Adrenal gland (tissue), 12 donors: ENCODE measurements around the gene NHS. TPM values are rescaled to one million over a fixed set of nuclear protein-coding genes. Genes with fewer than 3 reads are reported as not detected.

Experiments used
- DNase-seq, 7 donors: peaks; one replicate each; pipeline ENCODE4 v3.0.0-alpha.2; 2019 to 2020
- H3K27ac ChIP-seq, 5 donors: fragments of 200-600 bp; sonication (generic) in 4 of 5; 1 replicate in 3 of 5; 2 replicates in 2 of 5; pipeline versions ENCODE4 v1.5.1 to v1.8.0; 2016 to 2020; ENCODE audit warnings: mild to moderate bottlenecking in 1 of 5
- H3K27me3 ChIP-seq: fragments of 200-600 bp; 2 replicates; pipeline ENCODE4 v1.8.0; 2021
- H3K36me3 ChIP-seq, 2 donors: fragments of 200-600 bp; replicated peaks in 1 of 2; 1 replicate in 1 of 2; 2 replicates in 1 of 2; pipeline versions ENCODE4 v1.5.1 to v1.8.0; 2018 to 2022
- H3K4me1 ChIP-seq, 2 donors: fragments of 200-600 bp; replicated peaks in 1 of 2; 1 replicate in 1 of 2; 2 replicates in 1 of 2; pipeline versions ENCODE4 v1.5.1 to v1.8.0; 2018 to 2021
- H3K4me3 ChIP-seq, 4 donors: fragments of 200-600 bp; sonication (generic) in 3 of 4; one replicate each; pipeline ENCODE4 v1.5.1; 2016 to 2018
- H3K9me3 ChIP-seq, 3 donors: fragments of 200-600 bp; sonication (generic) in 1 of 3; replicated peaks in 1 of 3; 1 replicate in 2 of 3; 2 replicates in 1 of 3; pipeline versions ENCODE4 v1.5.1 to v1.8.0; 2016 to 2021
- POLR2A ChIP-seq, 2 donors: fragments of 450-650 bp; IDR thresholded peaks; one replicate each; pipeline ENCODE4 v1.6.1; 2017; ENCODE audit warnings: antibody characterized with exemption in 2 of 2, mild to moderate bottlenecking in 2 of 2, moderate library complexity in 1 of 2
- WGBS, 4 donors: extraction: QIAGEN DNeasy Blood & Tissue Kit in 2 of 4; methylation state at CpG; one replicate each; pipeline versions ENCODE4 v1.1.5 to v1.1.7; 2013 to 2017; 5-methylcytosine and 5-hydroxymethylcytosine counted together
- intact Hi-C, 2 donors: fragments of 100-400 bp; cut with DNase I; formaldehyde crosslinking; loops; one replicate each; pipeline versions ENCODE4 v1.14.1 to v1.15.0; 2022 to 2023
- polyA plus RNA-seq, 3 donors: library from polyadenylated mRNA; stranded (reverse); fragments of 200-250 nt in 2 of 3; fragments of 350-450 nt in 1 of 3; fragmentation: Illumina TruSeq in 1 of 3; extraction: RNeasy Lipid Tissue Mini Kit (QIAGEN cat#74804) in 1 of 3; gene quantifications; one replicate each; pipeline ENCODE4 v1.2.3, GENCODE V29; 2013 to 2014
- total RNA-seq, 9 donors: library from RNA; depleted of rRNA in 4 of 9; stranded (reverse); fragments of >200 nt in 4 of 9; fragments of 120-200 nt in 1 of 9; fragmentation: NEBNext Ultra II Directional in 1 of 9; extraction: Animal tissue kit (Norgen Biotek cat#: 25700) in 1 of 9; gene quantifications; one replicate each; pipeline versions ENCODE4 v1.1.0 to v1.2.4, GENCODE V29; 2013 to 2023
- TF ChIP-seq, protein P1 (sequence below), 6 experiments: fragments of 450-650 bp in 4 of 6; fragments of 200-600 bp in 2 of 6; sonication (generic) in 1 of 6; IDR thresholded peaks; 1 replicate in 5 of 6; 2 replicates in 1 of 6; pipeline versions ENCODE4 v1.5.1 to v1.8.0; 2016 to 2021; ENCODE audit warnings: antibody characterized with exemption in 6 of 6, mild to moderate bottlenecking in 2 of 6, moderate library complexity in 1 of 6
- donor health status: healthy with polysubstance abuse.
- donor health status: Bipolar disorder and iron deficiency.
- donor health status: DM: yes; HTN: yes; CAD: no.
- donor health status: DM: no; HTN: no; CAD: no.
- donor health status: DM: no; HTN: no; CAD: no.
- donor health status: DM: yes; HTN: yes; CAD: no.

NHS gene
- total and polyA plus RNA-seq, 12 donors = 4.4 to 12.5 (median 6.8) TPM

DNA sequence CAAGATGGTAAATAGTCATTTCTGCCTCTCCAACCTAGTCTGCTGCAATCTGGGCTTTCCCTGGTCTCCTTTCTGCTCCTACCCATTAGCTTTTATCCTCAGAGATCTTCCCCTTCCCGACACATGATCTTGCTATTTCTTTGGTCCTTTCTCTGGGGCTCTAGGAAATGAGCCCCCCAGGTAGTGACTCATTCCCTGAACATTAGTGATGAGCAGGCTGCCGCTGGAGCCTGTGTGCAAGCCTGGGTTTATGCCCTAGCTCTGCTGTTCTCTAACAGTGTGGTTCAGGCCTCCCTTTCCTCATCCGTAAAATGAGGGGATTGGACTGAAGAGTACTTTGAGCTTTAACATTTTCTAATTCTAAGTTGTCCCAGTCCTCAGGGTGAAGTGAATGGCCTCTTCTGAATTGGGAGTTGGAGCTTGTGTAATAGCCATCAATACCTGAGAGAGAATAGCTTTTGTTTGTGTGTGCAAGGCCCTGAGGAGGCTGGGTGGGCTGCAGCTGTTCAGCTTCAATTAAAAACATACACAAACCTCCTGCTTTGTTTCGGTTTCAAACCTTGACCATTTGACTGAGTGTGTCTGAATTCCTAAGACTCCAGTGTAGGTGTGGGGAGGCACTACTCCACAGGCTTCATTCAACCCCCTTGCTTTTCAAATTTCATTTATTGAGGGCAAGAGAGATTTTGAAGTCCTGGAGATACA, 246.7 kb downstream of the NHS start:
- intact Hi-C loops = no loop called here
- Histone ChIP-seq H3K36me3 (no peaks in the 10 kb centered on the region), H3K27me3 (no peaks in the 10 kb centered on the region), H3K9me3 (no peaks in the 10 kb centered on the region), H3K27ac (no peak overlapping the region), H3K4me3 (no peak overlapping the region), H3K4me1 (no peaks in the 10 kb centered on the region)
- 69 to 85% (median 75%) methylated on average over 2 to 4 of the region's 4 CpGs for whole genome bisulfite sequencing, 4 donors
- no peak for TF ChIP-seq POLR2A (IDR thresholded peaks at IDR 0.05)
- TF ChIP-seq, protein P1, sequence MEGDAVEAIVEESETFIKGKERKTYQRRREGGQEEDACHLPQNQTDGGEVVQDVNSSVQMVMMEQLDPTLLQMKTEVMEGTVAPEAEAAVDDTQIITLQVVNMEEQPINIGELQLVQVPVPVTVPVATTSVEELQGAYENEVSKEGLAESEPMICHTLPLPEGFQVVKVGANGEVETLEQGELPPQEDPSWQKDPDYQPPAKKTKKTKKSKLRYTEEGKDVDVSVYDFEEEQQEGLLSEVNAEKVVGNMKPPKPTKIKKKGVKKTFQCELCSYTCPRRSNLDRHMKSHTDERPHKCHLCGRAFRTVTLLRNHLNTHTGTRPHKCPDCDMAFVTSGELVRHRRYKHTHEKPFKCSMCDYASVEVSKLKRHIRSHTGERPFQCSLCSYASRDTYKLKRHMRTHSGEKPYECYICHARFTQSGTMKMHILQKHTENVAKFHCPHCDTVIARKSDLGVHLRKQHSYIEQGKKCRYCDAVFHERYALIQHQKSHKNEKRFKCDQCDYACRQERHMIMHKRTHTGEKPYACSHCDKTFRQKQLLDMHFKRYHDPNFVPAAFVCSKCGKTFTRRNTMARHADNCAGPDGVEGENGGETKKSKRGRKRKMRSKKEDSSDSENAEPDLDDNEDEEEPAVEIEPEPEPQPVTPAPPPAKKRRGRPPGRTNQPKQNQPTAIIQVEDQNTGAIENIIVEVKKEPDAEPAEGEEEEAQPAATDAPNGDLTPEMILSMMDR (IDR thresholded peaks at IDR 0.05) = no peak
- DNase-seq = no peak

DNA sequence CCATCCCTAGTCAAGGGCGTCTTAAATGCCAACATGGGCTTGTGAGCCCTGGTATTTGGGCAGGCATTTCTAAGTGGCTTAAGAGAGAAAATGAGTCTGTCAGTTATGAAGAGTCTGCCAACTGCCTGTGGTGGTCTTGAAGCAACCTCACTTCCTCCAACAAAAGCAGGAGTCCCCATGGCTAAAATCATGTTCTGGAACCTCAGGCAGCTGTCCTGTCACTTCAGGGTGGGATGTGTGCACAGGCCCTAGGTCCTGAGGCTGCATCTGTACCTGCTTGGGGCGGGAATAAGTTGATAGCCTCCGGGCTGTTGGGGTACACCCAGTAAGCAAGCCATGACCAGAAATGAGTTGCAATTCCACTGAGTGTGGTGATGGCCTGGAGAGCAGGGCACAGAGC, 247.3 kb downstream of the NHS start:
- no peak overlapping the region for H3K4me3 ChIP-seq
- 60 to 97% (median 81%) methylated on average over 1 to 3 of the region's 3 CpGs for WGBS, 4 donors
- H3K9me3 ChIP-seq = no peaks in the 10 kb centered on the region
- TF ChIP-seq POLR2A (IDR thresholded peaks at IDR 0.05) = no peak
- TF ChIP-seq, protein P1 (IDR thresholded peaks at IDR 0.05) = no peak
- no peak for DNase-seq
- H3K4me1 ChIP-seq = no peaks in the 10 kb centered on the region
- H3K27me3 ChIP-seq = no peaks in the 10 kb centered on the region
- no peaks in the 10 kb centered on the region for H3K36me3 ChIP-seq
- H3K27ac ChIP-seq = no peak overlapping the region
- intact Hi-C loops = no loop called here

DNA sequence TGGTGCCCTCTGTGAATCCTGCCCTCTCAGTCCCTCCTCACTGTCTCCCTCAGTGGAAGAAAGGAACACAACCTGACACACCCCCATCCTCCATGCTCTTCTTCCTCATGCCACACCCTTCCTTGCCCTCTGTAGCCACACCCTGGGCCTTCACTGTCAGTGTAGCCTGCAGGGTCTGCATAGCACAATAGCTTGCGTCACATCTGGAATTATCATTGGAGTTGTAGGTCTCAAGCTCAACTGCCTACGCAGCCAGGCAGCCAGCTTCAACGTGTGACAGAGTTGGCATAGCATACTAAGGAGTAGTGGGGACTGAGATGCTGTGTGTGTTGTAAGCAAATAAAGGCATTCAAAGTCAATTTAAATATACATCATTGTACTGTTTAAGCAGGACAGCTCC, 248.8 kb downstream of the NHS start:
- no peak for DNase-seq
- H3K4me3 ChIP-seq = no peak overlapping the region
- no peaks in the 10 kb centered on the region for H3K9me3 ChIP-seq
- H3K27ac ChIP-seq = no peak overlapping the region
- TF ChIP-seq, protein P1 (IDR thresholded peaks at IDR 0.05) = no peak
- TF ChIP-seq POLR2A (IDR thresholded peaks at IDR 0.05) = no peak
- no peaks in the 10 kb centered on the region for H3K4me1 ChIP-seq
- H3K27me3 ChIP-seq = no peaks in the 10 kb centered on the region
- no peaks in the 10 kb centered on the region for H3K36me3 ChIP-seq
- 72 to 97% (median 83%) methylated on average over 1 to 3 of the region's 3 CpGs for WGBS, 4 donors
- intact Hi-C loops = no loop called here

DNA sequence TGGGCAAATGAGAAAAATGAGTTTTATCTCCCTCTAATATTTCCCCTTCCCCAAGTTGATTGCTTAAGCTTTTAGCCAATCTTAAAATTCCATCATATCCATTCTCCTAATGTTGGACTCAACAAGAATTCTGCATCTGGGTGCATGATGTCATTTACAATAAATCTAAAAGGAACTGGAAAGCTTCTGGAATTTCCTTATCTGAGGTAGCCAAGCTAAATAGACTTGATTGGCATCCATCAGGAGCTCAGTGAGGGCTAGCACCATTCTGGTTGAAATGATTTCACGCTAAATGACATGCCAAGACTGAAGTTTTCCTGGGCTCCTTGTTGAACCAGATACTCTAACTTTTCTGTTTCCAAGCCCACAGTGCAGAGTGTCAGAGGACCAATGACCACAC, 252.0 kb downstream of the NHS start:
- no peaks in the 10 kb centered on the region for H3K27me3 ChIP-seq
- H3K36me3 ChIP-seq = no peaks in the 10 kb centered on the region
- H3K9me3 ChIP-seq = no peaks in the 10 kb centered on the region
- DNase-seq = no peak
- no peak overlapping the region for H3K4me3 ChIP-seq
- 69 to 96% (median 72%) methylated on average over 1 of the region's 1 CpG; no CpG with 5 or more reads in 1 of the 4 donors for WGBS, 4 donors
- intact Hi-C loops = no loop called here
- TF ChIP-seq, protein P1 (IDR thresholded peaks at IDR 0.05) = no peak
- TF ChIP-seq POLR2A (IDR thresholded peaks at IDR 0.05) = no peak
- H3K4me1 ChIP-seq = no peaks in the 10 kb centered on the region
- H3K27ac ChIP-seq = no peak overlapping the region
